ENCODE data around the gene NPIPA5. TPM values are rescaled to one million over a fixed set of nuclear protein-coding genes. Genes with fewer than 3 reads are reported as not detected.
"Not testable (repeated sequence)": the region's sequence is repeated elsewhere in the genome, so short reads cannot be mapped to it uniquely, and the experiment has no call there.

NPIPA5 gene
- total and polyA plus RNA-seq, 11 donors = 1.5 to 16.8 (median 7.8) TPM

GRCh38 chr16:15422222-15422621, 44.1 kb upstream of the NPIPA5 start:
- H3K4me1 ChIP-seq = no peaks in the 10 kb centered on the region
- H3K4me3 ChIP-seq = no peak overlapping the region
- TF ChIP-seq POLR2A (IDR thresholded peaks at IDR 0.05) (no peak), CTCF (IDR thresholded peaks at IDR 0.05) (no peak)
- no peaks in the 10 kb centered on the region for H3K36me3 ChIP-seq
- no peak for DNase-seq
- WGBS, 4 donors = 84 to 90% (median 88%) methylated on average over 8 of the region's 8 CpGs
- ATAC-seq = no peak
- H3K27me3 ChIP-seq = no peaks in the 10 kb centered on the region
- H3K9me3 ChIP-seq = no peaks in the 10 kb centered on the region
- no peak overlapping the region for H3K27ac ChIP-seq
- intact Hi-C loops (cut with DNase I) = loop anchor here in 6 of 10 donors (10.0 kb wide), 4 partner anchors 123 to 773 kb away; no protein-coding TSS in a partner anchor

- not testable (repeated sequence) for H3K4me3 ChIP-seq, H3K9me3 ChIP-seq, H3K4me1 ChIP-seq, DNase-seq, ATAC-seq, H3K27ac ChIP-seq, H3K36me3 ChIP-seq, H3K27me3 ChIP-seq
- intact Hi-C loops (cut with DNase I) = loop anchor here in 6 of 10 donors (10.0 kb wide), 4 partner anchors 123 to 773 kb away; no protein-coding TSS in a partner anchor
- 81 to 90% (median 85%) methylated on average over 5 of the region's 5 CpGs for WGBS, 4 donors
These were observed 43.6 kb upstream of the NPIPA5 start for GRCh38 chr16:15421696-15422095.

DNA sequence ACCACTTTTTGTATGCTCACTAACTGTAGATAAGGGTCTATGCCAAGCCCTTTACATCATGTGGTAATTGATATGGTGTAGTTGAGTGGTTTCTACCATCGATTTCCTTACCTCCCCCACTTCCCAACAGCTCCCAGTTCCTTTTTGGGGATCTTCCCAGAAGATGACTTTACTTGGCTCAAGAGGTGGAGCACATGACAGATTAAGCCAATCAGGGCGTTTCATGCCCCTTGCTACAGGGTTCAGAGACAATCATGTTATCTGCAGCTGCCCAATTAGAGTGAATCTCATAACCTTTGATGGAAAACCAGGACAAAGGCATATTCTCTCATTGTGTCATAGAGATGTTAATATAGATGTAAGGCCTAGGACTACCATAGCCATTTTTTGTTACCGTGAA, 40.1 kb upstream of the NPIPA5 start:
- H3K27me3 ChIP-seq = no peaks in the 10 kb centered on the region
- H3K36me3 ChIP-seq = no peaks in the 10 kb centered on the region
- WGBS, 4 donors = 64 to 86% (median 75%) methylated on average over 3 of the region's 3 CpGs
- H3K4me1 ChIP-seq = no peaks in the 10 kb centered on the region
- intact Hi-C loops (cut with DNase I) = no loop called here
- DNase-seq = no peak
- H3K4me3 ChIP-seq = no peak overlapping the region
- H3K9me3 ChIP-seq = no peaks in the 10 kb centered on the region
- ATAC-seq = no peak
- TF ChIP-seq POLR2A (IDR thresholded peaks at IDR 0.05) (no peak), CTCF (IDR thresholded peaks at IDR 0.05) (no peak)
- no peak overlapping the region for H3K27ac ChIP-seq

DNA sequence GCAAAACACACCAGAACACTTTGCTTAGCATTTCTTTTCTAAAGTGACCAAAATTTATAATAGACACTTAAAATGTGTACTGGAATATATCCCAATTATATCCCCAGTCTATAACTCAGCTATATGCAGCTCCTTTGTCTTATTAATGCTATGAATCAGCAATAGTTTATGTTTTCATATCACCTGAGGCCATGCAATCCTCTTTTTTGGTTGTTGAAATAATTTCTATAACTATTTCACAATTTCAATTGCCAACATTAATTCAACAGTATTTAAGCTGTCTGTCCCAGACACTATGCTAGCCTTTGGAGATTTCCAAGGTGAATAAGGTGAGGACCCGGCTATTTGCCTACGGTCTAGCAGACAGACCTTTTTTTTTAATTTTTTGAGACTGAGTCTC, 39.1 kb upstream of the NPIPA5 start:
- ATAC-seq = no peak
- WGBS, 4 donors = 87 to 94% (median 93%) methylated on average over 2 of the region's 2 CpGs
- H3K36me3 ChIP-seq = no peaks in the 10 kb centered on the region
- no peaks in the 10 kb centered on the region for H3K4me1 ChIP-seq
- intact Hi-C loops (cut with DNase I) = no loop called here
- H3K27me3 ChIP-seq = no peaks in the 10 kb centered on the region
- no peaks in the 10 kb centered on the region for H3K9me3 ChIP-seq
- no peak for DNase-seq
- no peak overlapping the region for H3K4me3 ChIP-seq
- no peak for TF ChIP-seq POLR2A (IDR thresholded peaks at IDR 0.05)
- no peak for TF ChIP-seq CTCF (IDR thresholded peaks at IDR 0.05)
- H3K27ac ChIP-seq = no peak overlapping the region

GRCh38 chr16:15415511-15415985, 37.5 kb upstream of the NPIPA5 start:
- DNase-seq (no peak), ATAC-seq (no peak)
- no peak overlapping the region for H3K4me3 ChIP-seq
- no peaks in the 10 kb centered on the region for H3K27me3 ChIP-seq
- intact Hi-C loops (cut with DNase I) = no loop called here
- H3K9me3 ChIP-seq = no peaks in the 10 kb centered on the region
- H3K4me1 ChIP-seq = no peaks in the 10 kb centered on the region
- no peak overlapping the region for H3K27ac ChIP-seq
- no peaks in the 10 kb centered on the region for H3K36me3 ChIP-seq
- WGBS, 4 donors = 75 to 86% (median 80%) methylated on average over 3 of the region's 3 CpGs
- TF ChIP-seq POLR2A (IDR thresholded peaks at IDR 0.05) = no peak
- no peak for TF ChIP-seq CTCF (IDR thresholded peaks at IDR 0.05)

- DNase-seq; H3K9me3 ChIP-seq; ATAC-seq; H3K27ac ChIP-seq; H3K4me3 ChIP-seq; H3K27me3 ChIP-seq; intact Hi-C loops (cut with DNase I); H3K36me3 ChIP-seq; H3K4me1 ChIP-seq: not testable (repeated sequence)
- 92 to 97% (median 96%) methylated on average over 6 of the region's 6 CpGs for WGBS, 4 donors
These were observed 31.4 kb upstream of the NPIPA5 start for GRCh38 chr16:15409476-15409875.

GRCh38 chr16:15407756-15408155, 29.7 kb upstream of the NPIPA5 start:
- intact Hi-C loops (cut with DNase I); H3K27ac ChIP-seq; H3K4me3 ChIP-seq; H3K9me3 ChIP-seq; H3K36me3 ChIP-seq; H3K27me3 ChIP-seq; DNase-seq; ATAC-seq: not testable (repeated sequence)
- peaks cover 0 to 17% (median 3%) of the 10 kb centered on the region in 12 donors for H3K4me1 ChIP-seq
- 81 to 93% (median 85%) methylated on average over 4 of the region's 4 CpGs for WGBS, 4 donors
